ENCODE results near the gene S100A7A.

The S100A7A gene

DNA sequence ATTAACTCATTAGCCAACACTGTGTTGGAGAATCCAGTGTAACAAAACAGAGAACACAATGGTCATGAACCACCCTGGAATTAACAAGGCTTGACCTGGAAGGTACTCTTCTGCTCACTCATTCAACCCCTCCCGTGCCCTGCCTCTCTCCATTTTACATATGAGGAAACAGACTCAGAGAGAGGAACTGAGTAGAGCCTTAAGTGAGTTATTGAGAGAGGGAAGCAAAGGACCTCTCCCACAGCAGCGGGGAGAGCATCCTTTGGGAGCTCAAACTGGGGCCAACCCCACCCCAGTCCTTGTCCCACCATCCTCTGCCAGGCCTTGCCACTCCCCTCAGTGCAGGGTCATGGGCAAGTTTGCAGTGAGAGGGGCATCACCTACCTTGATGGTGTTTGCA is 42.2 kb upstream of the S100A7A start:
- Histone ChIP-seq H3K27ac (replicated peaks) (peak overlapping the region; percentile 39; the same call in 1 of the 2 replicates), H3K27me3 (ENCODE audit: insufficient read depth, poor library complexity, severe bottlenecking) (peaks cover 13% of the 10 kb centered on the region), H3K4me3 (replicated peaks; ENCODE audit: insufficient read depth, low read length) (no peak overlapping the region)
- peak in 1 of 2 experiments; percentile 59 for DNase-seq (ENCODE audit: low read depth in 1 of 2, low spot score in 1 of 2)
- TF ChIP-seq POLR2AphosphoS5 (IDR thresholded peaks at IDR 0.05; ENCODE audit: low read depth) = no peak
- TF ChIP-seq GABPA (IDR thresholded peaks at IDR 0.05; ENCODE audit: low read depth) = no peak
- peak; percentile 79 for TF ChIP-seq SPI1 (IDR thresholded peaks at IDR 0.05; ENCODE audit: borderline replicate concordance, low read depth)
- TF ChIP-seq, protein P1, sequence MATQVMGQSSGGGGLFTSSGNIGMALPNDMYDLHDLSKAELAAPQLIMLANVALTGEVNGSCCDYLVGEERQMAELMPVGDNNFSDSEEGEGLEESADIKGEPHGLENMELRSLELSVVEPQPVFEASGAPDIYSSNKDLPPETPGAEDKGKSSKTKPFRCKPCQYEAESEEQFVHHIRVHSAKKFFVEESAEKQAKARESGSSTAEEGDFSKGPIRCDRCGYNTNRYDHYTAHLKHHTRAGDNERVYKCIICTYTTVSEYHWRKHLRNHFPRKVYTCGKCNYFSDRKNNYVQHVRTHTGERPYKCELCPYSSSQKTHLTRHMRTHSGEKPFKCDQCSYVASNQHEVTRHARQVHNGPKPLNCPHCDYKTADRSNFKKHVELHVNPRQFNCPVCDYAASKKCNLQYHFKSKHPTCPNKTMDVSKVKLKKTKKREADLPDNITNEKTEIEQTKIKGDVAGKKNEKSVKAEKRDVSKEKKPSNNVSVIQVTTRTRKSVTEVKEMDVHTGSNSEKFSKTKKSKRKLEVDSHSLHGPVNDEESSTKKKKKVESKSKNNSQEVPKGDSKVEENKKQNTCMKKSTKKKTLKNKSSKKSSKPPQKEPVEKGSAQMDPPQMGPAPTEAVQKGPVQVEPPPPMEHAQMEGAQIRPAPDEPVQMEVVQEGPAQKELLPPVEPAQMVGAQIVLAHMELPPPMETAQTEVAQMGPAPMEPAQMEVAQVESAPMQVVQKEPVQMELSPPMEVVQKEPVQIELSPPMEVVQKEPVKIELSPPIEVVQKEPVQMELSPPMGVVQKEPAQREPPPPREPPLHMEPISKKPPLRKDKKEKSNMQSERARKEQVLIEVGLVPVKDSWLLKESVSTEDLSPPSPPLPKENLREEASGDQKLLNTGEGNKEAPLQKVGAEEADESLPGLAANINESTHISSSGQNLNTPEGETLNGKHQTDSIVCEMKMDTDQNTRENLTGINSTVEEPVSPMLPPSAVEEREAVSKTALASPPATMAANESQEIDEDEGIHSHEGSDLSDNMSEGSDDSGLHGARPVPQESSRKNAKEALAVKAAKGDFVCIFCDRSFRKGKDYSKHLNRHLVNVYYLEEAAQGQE (IDR thresholded peaks at IDR 0.05; ENCODE audit: insufficient replicate concordance, low read depth) = no peak

DNA sequence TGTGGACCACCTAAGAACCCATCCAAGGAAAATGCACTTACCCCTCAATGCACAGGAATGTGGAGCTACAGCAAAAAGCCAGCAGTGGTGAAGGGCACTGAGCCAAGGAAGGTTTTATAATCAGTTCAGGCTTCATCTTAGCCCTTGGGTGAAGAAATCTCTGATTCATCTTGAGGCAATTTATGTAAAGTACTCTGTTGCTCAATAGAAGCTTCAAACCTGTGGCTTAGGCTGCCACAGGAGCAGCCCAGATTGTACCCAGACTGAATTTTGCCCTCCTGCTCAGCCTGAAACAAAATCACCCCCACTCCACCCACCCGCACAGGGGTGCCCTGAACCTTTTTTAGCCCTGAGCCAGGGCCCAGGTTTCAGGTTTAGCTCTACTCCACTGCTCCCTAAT is 40.8 kb upstream of the S100A7A start, which contains the start of gene S100A12:
TSS of gene S100A12 (minus strand) at position 111 of the 400 bp plus-strand sequence. CDS start 1,029 bp downstream, outside the sequence.
- DNase-seq (ENCODE audit: low read depth in 1 of 2, low spot score in 1 of 2) = peak; percentile 78 to 82
- TF ChIP-seq POLR2AphosphoS5 (IDR thresholded peaks at IDR 0.05; ENCODE audit: low read depth) (peak; percentile 95), GABPA (IDR thresholded peaks at IDR 0.05; ENCODE audit: low read depth) (peak; percentile 44; the same call in 1 of the 2 replicates), SPI1 (IDR thresholded peaks at IDR 0.05; ENCODE audit: borderline replicate concordance, low read depth) (no peak)
- TF ChIP-seq, protein P1 (IDR thresholded peaks at IDR 0.05; ENCODE audit: insufficient replicate concordance, low read depth) = peak; percentile 46
- TF ChIP-seq, protein P2, sequence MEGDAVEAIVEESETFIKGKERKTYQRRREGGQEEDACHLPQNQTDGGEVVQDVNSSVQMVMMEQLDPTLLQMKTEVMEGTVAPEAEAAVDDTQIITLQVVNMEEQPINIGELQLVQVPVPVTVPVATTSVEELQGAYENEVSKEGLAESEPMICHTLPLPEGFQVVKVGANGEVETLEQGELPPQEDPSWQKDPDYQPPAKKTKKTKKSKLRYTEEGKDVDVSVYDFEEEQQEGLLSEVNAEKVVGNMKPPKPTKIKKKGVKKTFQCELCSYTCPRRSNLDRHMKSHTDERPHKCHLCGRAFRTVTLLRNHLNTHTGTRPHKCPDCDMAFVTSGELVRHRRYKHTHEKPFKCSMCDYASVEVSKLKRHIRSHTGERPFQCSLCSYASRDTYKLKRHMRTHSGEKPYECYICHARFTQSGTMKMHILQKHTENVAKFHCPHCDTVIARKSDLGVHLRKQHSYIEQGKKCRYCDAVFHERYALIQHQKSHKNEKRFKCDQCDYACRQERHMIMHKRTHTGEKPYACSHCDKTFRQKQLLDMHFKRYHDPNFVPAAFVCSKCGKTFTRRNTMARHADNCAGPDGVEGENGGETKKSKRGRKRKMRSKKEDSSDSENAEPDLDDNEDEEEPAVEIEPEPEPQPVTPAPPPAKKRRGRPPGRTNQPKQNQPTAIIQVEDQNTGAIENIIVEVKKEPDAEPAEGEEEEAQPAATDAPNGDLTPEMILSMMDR (IDR thresholded peaks at IDR 0.05; ENCODE audit: insufficient read depth, low read length) = no peak
- Histone ChIP-seq H3K27me3 (ENCODE audit: insufficient read depth, poor library complexity, severe bottlenecking) (peaks cover 13% of the 10 kb centered on the region), H3K27ac (replicated peaks) (peak within 1 kb of the TSS; percentile 43), H3K4me3 (replicated peaks; ENCODE audit: insufficient read depth, low read length) (no peak within 1 kb of the TSS)

DNA sequence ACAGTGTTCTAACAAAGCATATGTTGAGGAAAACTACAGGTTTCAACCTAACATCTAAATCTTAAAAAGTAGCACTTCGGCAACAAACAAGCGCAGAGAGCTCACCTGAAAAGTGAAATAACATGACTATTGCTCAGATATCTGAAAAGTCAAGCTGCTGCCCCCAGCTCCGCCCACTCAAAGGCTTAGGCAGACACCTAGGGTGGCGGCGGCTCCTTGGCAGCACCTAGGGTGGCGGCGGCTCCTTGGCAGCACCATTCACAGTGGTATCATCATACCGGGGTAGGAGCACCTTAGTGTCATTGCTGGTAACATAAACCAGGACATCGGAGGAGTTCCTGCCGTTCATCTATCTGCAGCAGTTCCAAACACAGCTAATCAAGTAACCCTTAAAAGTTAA is 36.7 kb upstream of the S100A7A start:
- Histone ChIP-seq H3K4me3 (replicated peaks; ENCODE audit: insufficient read depth, low read length) (no peak overlapping the region), H3K27me3 (ENCODE audit: insufficient read depth, poor library complexity, severe bottlenecking) (peaks cover 10% of the 10 kb centered on the region), H3K27ac (replicated peaks) (no peak overlapping the region)
- TF ChIP-seq, protein P1 (IDR thresholded peaks at IDR 0.05; ENCODE audit: insufficient replicate concordance, low read depth) = no peak
- TF ChIP-seq, protein P2 (IDR thresholded peaks at IDR 0.05; ENCODE audit: insufficient read depth, low read length) = no peak
- TF ChIP-seq POLR2AphosphoS5 (IDR thresholded peaks at IDR 0.05; ENCODE audit: low read depth) (no peak), SPI1 (IDR thresholded peaks at IDR 0.05; ENCODE audit: borderline replicate concordance, low read depth) (no peak), GABPA (IDR thresholded peaks at IDR 0.05; ENCODE audit: low read depth) (no peak)
- no peak for DNase-seq (ENCODE audit: low read depth in 1 of 2, low spot score in 1 of 2)
